ENCODE measurements around the gene TMEM45A.

Gene TMEM45A

GRCh38 chr3:100456745-100457144 is 35.7 kb upstream of the TMEM45A start:
- DNase-seq (ENCODE audit: low read depth), result no peak
- H3K4me3 ChIP-seq (ENCODE audit: low read length), result no peak overlapping the region
- TF ChIP-seq CTCF (IDR thresholded peaks at IDR 0.05; ENCODE audit: insufficient read depth, low read depth, low read length, missing control alignments), result no peak

- no peak overlapping the region for H3K4me3 ChIP-seq (ENCODE audit: low read length)
- TF ChIP-seq CTCF (IDR thresholded peaks at IDR 0.05; ENCODE audit: insufficient read depth, low read depth, low read length, missing control alignments), result no peak
- no peak for DNase-seq (ENCODE audit: low read depth)
Measured at GRCh38 chr3:100457811-100458210, 34.6 kb upstream of the TMEM45A start.

- DNase-seq (ENCODE audit: low read depth), result no peak
- no peak for TF ChIP-seq CTCF (IDR thresholded peaks at IDR 0.05; ENCODE audit: insufficient read depth, low read depth, low read length, missing control alignments)
- H3K4me3 ChIP-seq (ENCODE audit: low read length), result no peak overlapping the region
Measured at GRCh38 chr3:100458814-100459213, 33.6 kb upstream of the TMEM45A start.

GRCh38 chr3:100463002-100463401 is 29.4 kb upstream of the TMEM45A start:
- DNase-seq (ENCODE audit: low read depth), result peak; percentile 75
- TF ChIP-seq CTCF (IDR thresholded peaks at IDR 0.05; ENCODE audit: insufficient read depth, low read depth, low read length, missing control alignments), result peak; percentile 80
- no peak overlapping the region for H3K4me3 ChIP-seq (ENCODE audit: low read length)

- DNase-seq (ENCODE audit: low read depth), result peak; percentile 36
- no peak overlapping the region for H3K4me3 ChIP-seq (ENCODE audit: low read length)
- no peak for TF ChIP-seq CTCF (IDR thresholded peaks at IDR 0.05; ENCODE audit: insufficient read depth, low read depth, low read length, missing control alignments)
Measured at GRCh38 chr3:100463646-100464155, 28.7 kb upstream of the TMEM45A start.

GRCh38 chr3:100465892-100466777 is 26.3 kb upstream of the TMEM45A start:
- H3K4me3 ChIP-seq (ENCODE audit: low read length), result no peak overlapping the region
- no peak for DNase-seq (ENCODE audit: low read depth)
- no peak for TF ChIP-seq CTCF (IDR thresholded peaks at IDR 0.05; ENCODE audit: insufficient read depth, low read depth, low read length, missing control alignments)

Data from epithelial cell of esophagus (primary cell).